Measurements from ENCODE around the gene LDLR. TPM values are rescaled to one million over a fixed set of nuclear protein-coding genes. Genes with fewer than 3 reads are reported as not detected.

Gene LDLR
- 90.7 and 120 TPM in 2 replicates for total RNA-seq

GRCh38 chr19:11089254-11090013 lies at the start of gene LDLR:
LDLR (plus strand) TSS chr19:11089463; CDS start chr19:11089549, 86 bp downstream.

GRCh38 chr19:11155373-11156120 lies 66.3 kb downstream of the LDLR start, which contains the start of gene SPC24:
SPC24 (minus strand) TSS chr19:11155782; CDS start chr19:11155776, 6 bp downstream.

Other genes with a start within 250 kb of the LDLR start
- gene C19orf38, start 241.0 kb upstream of the LDLR start, total RNA-seq, result not detected in 2 replicates
- 32.5 and 38.8 TPM in 2 replicates for gene CARM1, start 217.9 kb upstream of the LDLR start, total RNA-seq
- 93.6 and 98.7 TPM in 2 replicates for gene YIPF2, start 160.8 kb upstream of the LDLR start, total RNA-seq
- 23.3 and 24.5 TPM in 2 replicates for gene TIMM29, start 160.7 kb upstream of the LDLR start, total RNA-seq
- 48.2 and 53.7 TPM in 2 replicates for gene SMARCA4, start 128.4 kb upstream of the LDLR start, total RNA-seq
- gene SPC24, start 66.3 kb downstream of the LDLR start, total RNA-seq, result 18.3 and 25.1 TPM in 2 replicates
- 262 TPM in 2 replicates for gene KANK2, start 108.1 kb downstream of the LDLR start, total RNA-seq
- gene ANGPTL8, start 150.2 kb downstream of the LDLR start, total RNA-seq, result not detected in 2 replicates
- gene DOCK6, start 173.1 kb downstream of the LDLR start, total RNA-seq, result 11.0 and 13.1 TPM in 2 replicates
- not detected in 2 replicates for gene TSPAN16, start 206.7 kb downstream of the LDLR start, total RNA-seq